Measurements from ENCODE around the gene RPS6KC1. TPM values are rescaled to one million over a fixed set of nuclear protein-coding genes. Genes with fewer than 3 reads are reported as not detected.

RPS6KC1 gene
- total RNA-seq, 1 donor from 2014 or later = 32.6 TPM

- no peak for TF ChIP-seq EZH2phosphoT487 (IDR thresholded peaks at IDR 0.05)
- TF ChIP-seq CTCF (IDR thresholded peaks at IDR 0.05) = no peak
- no peak for TF ChIP-seq EZH2 (IDR thresholded peaks at IDR 0.05)
- Histone ChIP-seq H3K9me3 (ENCODE audit: low read depth) (no peaks in the 10 kb centered on the region), H3K9ac (no peak overlapping the region), H3K4me3 (no peak overlapping the region), H3K27me3 (no peaks in the 10 kb centered on the region), H3K36me3 (no peaks in the 10 kb centered on the region), H3F3A (ENCODE audit: low read depth) (no peaks in the 10 kb centered on the region), H3K27ac (no peak overlapping the region), H4K20me1 (ENCODE audit: low read depth) (no peaks in the 10 kb centered on the region), H2AFZ (replicated peaks) (no peak overlapping the region), H3K79me2 (ENCODE audit: low read depth) (no peaks in the 10 kb centered on the region), H3K4me1 (peaks cover under 1% of the 10 kb centered on the region), H3K4me2 (no peak overlapping the region)
- DNase-seq (ENCODE audit: low spot score) = no peak
- Mint-ChIP-seq H3K27ac (no peak overlapping the region), H3K4me3 (no peak overlapping the region), H3K9me3 (no peaks in the 10 kb centered on the region), H3K4me1 (peaks cover 3% of the 10 kb centered on the region), H3K27me3 (ENCODE audit: insufficient read depth, low read depth) (no peaks in the 10 kb centered on the region), H3K36me3 (peaks cover 9% of the 10 kb centered on the region)
These were observed 222.5 kb downstream of the RPS6KC1 start for GRCh38 chr1:213273546-213273945.

DNA sequence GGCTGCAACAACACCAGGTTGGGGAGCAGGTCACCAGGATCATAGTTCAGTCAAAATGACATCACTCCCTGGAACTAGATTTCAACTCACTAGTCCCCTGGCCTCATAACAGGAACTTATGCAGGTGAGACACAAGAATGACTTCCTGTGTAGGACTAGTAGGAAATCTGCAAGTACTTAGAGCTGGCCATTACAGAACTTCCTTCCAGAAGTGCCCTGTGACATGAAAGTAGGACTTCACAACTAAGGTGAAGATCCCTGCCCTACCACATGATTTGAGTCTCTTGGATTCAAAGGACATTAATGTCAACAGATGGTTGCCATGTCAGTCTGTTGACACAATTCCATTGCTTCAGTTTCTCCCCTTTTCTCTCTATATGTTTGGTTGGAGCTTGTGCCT, 223.1 kb downstream of the RPS6KC1 start:
- peaks cover 7% of the 10 kb centered on the region for H3K4me1 ChIP-seq
- no peaks in the 10 kb centered on the region for H3K79me2 ChIP-seq (ENCODE audit: low read depth)
- H3K4me2 ChIP-seq = no peak overlapping the region
- no peaks in the 10 kb centered on the region for H3F3A ChIP-seq (ENCODE audit: low read depth)
- H3K9me3 ChIP-seq (ENCODE audit: low read depth) = no peaks in the 10 kb centered on the region
- H3K4me3 ChIP-seq = no peak overlapping the region
- no peak for DNase-seq (ENCODE audit: low spot score)
- H3K36me3 ChIP-seq = no peaks in the 10 kb centered on the region
- no peak overlapping the region for H3K27ac ChIP-seq
- H4K20me1 ChIP-seq (ENCODE audit: low read depth) = no peaks in the 10 kb centered on the region
- no peak overlapping the region for H3K9ac ChIP-seq
- H3K27me3 ChIP-seq = no peaks in the 10 kb centered on the region
- Mint-ChIP-seq H3K4me1 (peaks cover 3% of the 10 kb centered on the region), H3K9me3 (no peaks in the 10 kb centered on the region), H3K36me3 (peaks cover 9% of the 10 kb centered on the region), H3K27me3 (ENCODE audit: insufficient read depth, low read depth) (no peaks in the 10 kb centered on the region), H3K27ac (no peak overlapping the region), H3K4me3 (no peak overlapping the region)
- no peak overlapping the region for H2AFZ ChIP-seq (replicated peaks)
- no peak for TF ChIP-seq EZH2phosphoT487 (IDR thresholded peaks at IDR 0.05)
- no peak for TF ChIP-seq CTCF (IDR thresholded peaks at IDR 0.05)
- TF ChIP-seq EZH2 (IDR thresholded peaks at IDR 0.05) = no peak

- no peak overlapping the region for H3K9ac ChIP-seq
- no peak overlapping the region for H2AFZ ChIP-seq (replicated peaks)
- H3K4me2 ChIP-seq = no peak overlapping the region
- peaks cover 3% of the 10 kb centered on the region for H3K4me1 Mint-ChIP-seq
- peaks cover 18% of the 10 kb centered on the region for H3K4me1 ChIP-seq
- H3K9me3 ChIP-seq (ENCODE audit: low read depth) = no peaks in the 10 kb centered on the region
- H3K36me3 ChIP-seq = no peaks in the 10 kb centered on the region
- TF ChIP-seq EZH2 (IDR thresholded peaks at IDR 0.05) = no peak
- no peak for TF ChIP-seq EZH2phosphoT487 (IDR thresholded peaks at IDR 0.05)
- no peak for TF ChIP-seq CTCF (IDR thresholded peaks at IDR 0.05)
- no peaks in the 10 kb centered on the region for H3K27me3 Mint-ChIP-seq (ENCODE audit: insufficient read depth, low read depth)
- DNase-seq (ENCODE audit: low spot score) = no peak
- no peaks in the 10 kb centered on the region for H3K9me3 Mint-ChIP-seq
- H3K4me3 Mint-ChIP-seq = no peak overlapping the region
- H3K4me3 ChIP-seq = no peak overlapping the region
- no peaks in the 10 kb centered on the region for H3K79me2 ChIP-seq (ENCODE audit: low read depth)
- H3K27ac Mint-ChIP-seq = no peak overlapping the region
- no peak overlapping the region for H3K27ac ChIP-seq
- H3K36me3 Mint-ChIP-seq = peaks cover 9% of the 10 kb centered on the region
- no peaks in the 10 kb centered on the region for H3K27me3 ChIP-seq
- no peaks in the 10 kb centered on the region for H3F3A ChIP-seq (ENCODE audit: low read depth)
- H4K20me1 ChIP-seq (ENCODE audit: low read depth) = no peaks in the 10 kb centered on the region
These were observed 224.3 kb downstream of the RPS6KC1 start for GRCh38 chr1:213275293-213275692.
